Measurements from ENCODE around the gene GSE1.

GRCh38 chr16:85716680-85717038 lies 103.5 kb downstream of the GSE1 start:
- TF ChIP-seq CTCF (conservative IDR thresholded peaks at IDR 0.05; ENCODE audit: low read depth, low read length) (no peak), EZH2phosphoT487 (IDR thresholded peaks at IDR 0.05; ENCODE audit: borderline replicate concordance, low read length) (no peak)

All from PC-3 (cell line).